PC-3 (cell line): Measurements from ENCODE around the gene KLHL40.

ENCODE experiments used
- EZH2 ChIP-seq: fragments of 300-600 bp; sonication (generic); IDR thresholded peaks from one replicate; pipeline ENCODE4 v1.6.1; 2017; ENCODE audit warnings: antibody characterized with exemption, mild to moderate bottlenecking, low read length; ENCODE audit not compliant: unreplicated experiment
- TF ChIP-seq, protein P1 (sequence below): fragments of 300-600 bp; sonication (generic); conservative IDR thresholded peaks from 2 replicates; pipeline ENCODE4 v1.5.1; 2017; ENCODE audit warnings: antibody characterized with exemption, low read depth, mild to moderate bottlenecking, low read length

DNA sequence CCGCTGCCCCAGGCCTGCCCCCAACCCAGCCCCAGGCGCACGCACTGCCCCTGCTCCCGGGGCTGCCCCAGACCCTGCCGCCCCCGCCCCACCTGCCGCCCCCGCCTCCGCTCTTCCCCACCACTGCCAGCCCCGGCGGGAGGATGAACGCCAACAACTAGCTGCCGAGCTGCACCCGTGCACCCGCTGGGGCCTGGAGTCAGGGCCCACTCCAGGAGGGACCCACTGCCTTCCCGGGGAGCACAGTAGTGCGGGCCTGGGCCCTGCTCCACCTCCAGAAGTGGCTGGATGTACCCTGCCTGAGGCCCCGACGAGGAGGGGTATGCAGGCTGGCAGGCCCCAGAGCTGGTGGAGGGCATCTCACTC, 20.9 kb upstream of the KLHL40 start:
- TF ChIP-seq, protein P1, sequence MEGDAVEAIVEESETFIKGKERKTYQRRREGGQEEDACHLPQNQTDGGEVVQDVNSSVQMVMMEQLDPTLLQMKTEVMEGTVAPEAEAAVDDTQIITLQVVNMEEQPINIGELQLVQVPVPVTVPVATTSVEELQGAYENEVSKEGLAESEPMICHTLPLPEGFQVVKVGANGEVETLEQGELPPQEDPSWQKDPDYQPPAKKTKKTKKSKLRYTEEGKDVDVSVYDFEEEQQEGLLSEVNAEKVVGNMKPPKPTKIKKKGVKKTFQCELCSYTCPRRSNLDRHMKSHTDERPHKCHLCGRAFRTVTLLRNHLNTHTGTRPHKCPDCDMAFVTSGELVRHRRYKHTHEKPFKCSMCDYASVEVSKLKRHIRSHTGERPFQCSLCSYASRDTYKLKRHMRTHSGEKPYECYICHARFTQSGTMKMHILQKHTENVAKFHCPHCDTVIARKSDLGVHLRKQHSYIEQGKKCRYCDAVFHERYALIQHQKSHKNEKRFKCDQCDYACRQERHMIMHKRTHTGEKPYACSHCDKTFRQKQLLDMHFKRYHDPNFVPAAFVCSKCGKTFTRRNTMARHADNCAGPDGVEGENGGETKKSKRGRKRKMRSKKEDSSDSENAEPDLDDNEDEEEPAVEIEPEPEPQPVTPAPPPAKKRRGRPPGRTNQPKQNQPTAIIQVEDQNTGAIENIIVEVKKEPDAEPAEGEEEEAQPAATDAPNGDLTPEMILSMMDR: no peak
- no peak for TF ChIP-seq EZH2
